Measurements from ENCODE around the gene OR8K3.

DNA sequence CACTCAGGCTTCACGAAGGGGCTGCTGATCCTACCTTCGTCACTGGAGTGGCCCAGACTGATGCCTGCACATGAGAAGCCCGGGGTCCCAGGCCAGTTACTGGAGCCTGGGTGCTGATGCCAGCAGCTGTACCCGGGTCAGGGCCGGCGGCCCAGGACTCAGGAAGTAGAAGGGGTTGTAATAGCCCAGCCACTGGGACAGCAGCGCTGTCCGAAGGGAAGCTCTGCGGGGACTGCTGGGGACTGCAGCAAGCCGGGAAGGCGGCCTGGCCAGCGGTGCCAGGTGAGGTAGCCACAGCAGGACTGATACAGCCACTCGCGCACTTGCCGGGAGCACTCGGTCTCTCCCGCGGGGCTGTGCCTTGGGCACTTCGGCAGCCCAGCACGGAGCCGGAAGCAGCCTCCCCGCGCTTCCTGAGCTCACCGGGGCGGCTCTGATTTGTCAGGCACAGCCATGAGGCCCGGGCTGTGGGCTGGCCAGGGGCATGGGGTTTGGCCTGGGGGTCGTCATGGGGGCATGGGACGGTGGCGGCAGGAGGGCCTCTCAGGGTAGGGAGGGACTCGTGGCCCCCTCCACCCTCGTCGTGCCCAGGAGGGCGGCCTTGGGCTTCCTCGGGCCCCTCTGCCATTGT lies 17.0 kb downstream of the OR8K3 start:
- TF ChIP-seq MAX (IDR thresholded peaks at IDR 0.05) = no peak
- TF ChIP-seq CTCF (IDR thresholded peaks at IDR 0.05; ENCODE audit: low read depth, low read length, missing input control) = no peak
- TF ChIP-seq YY1 (IDR thresholded peaks at IDR 0.05) = no peak
- TF ChIP-seq TAF1 (conservative IDR thresholded peaks at IDR 0.05) = no peak
- TF ChIP-seq ATF3 (IDR thresholded peaks at IDR 0.05) = no peak
- TF ChIP-seq RXRA (IDR thresholded peaks at IDR 0.05) = no peak
- TF ChIP-seq FOXA2 (IDR thresholded peaks at IDR 0.05) = no peak
- TF ChIP-seq, protein P1, sequence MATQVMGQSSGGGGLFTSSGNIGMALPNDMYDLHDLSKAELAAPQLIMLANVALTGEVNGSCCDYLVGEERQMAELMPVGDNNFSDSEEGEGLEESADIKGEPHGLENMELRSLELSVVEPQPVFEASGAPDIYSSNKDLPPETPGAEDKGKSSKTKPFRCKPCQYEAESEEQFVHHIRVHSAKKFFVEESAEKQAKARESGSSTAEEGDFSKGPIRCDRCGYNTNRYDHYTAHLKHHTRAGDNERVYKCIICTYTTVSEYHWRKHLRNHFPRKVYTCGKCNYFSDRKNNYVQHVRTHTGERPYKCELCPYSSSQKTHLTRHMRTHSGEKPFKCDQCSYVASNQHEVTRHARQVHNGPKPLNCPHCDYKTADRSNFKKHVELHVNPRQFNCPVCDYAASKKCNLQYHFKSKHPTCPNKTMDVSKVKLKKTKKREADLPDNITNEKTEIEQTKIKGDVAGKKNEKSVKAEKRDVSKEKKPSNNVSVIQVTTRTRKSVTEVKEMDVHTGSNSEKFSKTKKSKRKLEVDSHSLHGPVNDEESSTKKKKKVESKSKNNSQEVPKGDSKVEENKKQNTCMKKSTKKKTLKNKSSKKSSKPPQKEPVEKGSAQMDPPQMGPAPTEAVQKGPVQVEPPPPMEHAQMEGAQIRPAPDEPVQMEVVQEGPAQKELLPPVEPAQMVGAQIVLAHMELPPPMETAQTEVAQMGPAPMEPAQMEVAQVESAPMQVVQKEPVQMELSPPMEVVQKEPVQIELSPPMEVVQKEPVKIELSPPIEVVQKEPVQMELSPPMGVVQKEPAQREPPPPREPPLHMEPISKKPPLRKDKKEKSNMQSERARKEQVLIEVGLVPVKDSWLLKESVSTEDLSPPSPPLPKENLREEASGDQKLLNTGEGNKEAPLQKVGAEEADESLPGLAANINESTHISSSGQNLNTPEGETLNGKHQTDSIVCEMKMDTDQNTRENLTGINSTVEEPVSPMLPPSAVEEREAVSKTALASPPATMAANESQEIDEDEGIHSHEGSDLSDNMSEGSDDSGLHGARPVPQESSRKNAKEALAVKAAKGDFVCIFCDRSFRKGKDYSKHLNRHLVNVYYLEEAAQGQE (IDR thresholded peaks at IDR 0.05) = no peak
- no peak for TF ChIP-seq SP1 (IDR thresholded peaks at IDR 0.05)
